PC-3 (cell line): ENCODE data around the gene NXF3.

Experiments
- CTCF ChIP-seq: fragments of 300-600 bp; sonication (generic); conservative IDR thresholded peaks from 2 replicates; pipeline ENCODE4 v1.5.1; 2017; ENCODE audit warnings: antibody characterized with exemption, low read depth, mild to moderate bottlenecking, low read length
- EZH2 ChIP-seq: fragments of 300-600 bp; sonication (generic); IDR thresholded peaks from one replicate; pipeline ENCODE4 v1.6.1; 2017; ENCODE audit warnings: antibody characterized with exemption, mild to moderate bottlenecking, low read length; ENCODE audit not compliant: unreplicated experiment

- TF ChIP-seq CTCF = no peak
- no peak for TF ChIP-seq EZH2
Measured at GRCh38 chrX:103061486-103061885, 31.5 kb downstream of the NXF3 start.
